HFFc6 (cell line): ENCODE measurements around the gene LRFN2. TPM values are rescaled to one million over a fixed set of nuclear protein-coding genes. Genes with fewer than 3 reads are reported as not detected.

ENCODE experiments used
- DNase-seq: peaks from one replicate; pipeline ENCODE4 v3.0.0-alpha.2; 2018
- H3K27ac Mint-ChIP-seq: 2 replicates; pipeline ENCODE4 v1.8.0; 2020; ENCODE audit warnings: mild to moderate bottlenecking, mixed read lengths
- H3K27me3 Mint-ChIP-seq: 2 replicates; pipeline ENCODE4 v1.8.0; 2021; ENCODE audit warnings: mild to moderate bottlenecking, moderate library complexity, mixed read lengths; ENCODE audit not compliant: insufficient read depth
- H3K36me3 Mint-ChIP-seq: 2 replicates; pipeline ENCODE4 v1.8.0; 2021; ENCODE audit warnings: low read depth, mixed read lengths
- H3K4me1 Mint-ChIP-seq: 2 replicates; pipeline ENCODE4 v1.8.0; 2020; ENCODE audit warnings: low read depth, mixed read lengths
- H3K4me3 Mint-ChIP-seq: 2 replicates; pipeline ENCODE4 v1.8.0; 2020; ENCODE audit warnings: mild to moderate bottlenecking, moderate library complexity, mixed read lengths
- H3K9me3 Mint-ChIP-seq: 2 replicates; pipeline ENCODE4 v1.8.0; 2020; ENCODE audit warnings: mild to moderate bottlenecking, mixed read lengths
- CTCF ChIP-seq: fragments of 200-600 bp; sonication (generic); IDR thresholded peaks from 2 replicates; pipeline ENCODE4 v1.5.0; 2021; ENCODE audit warnings: antibody characterized with exemption, mild to moderate bottlenecking
- total RNA-seq, 6 experiments: library from RNA; stranded (reverse); fragmentation: NEBNext Ultra II Directional; extraction: Animal tissue kit (Norgen Biotek cat#: 25700); gene quantifications; 2 replicates in 1 of 6; 3 replicates in 5 of 6; pipeline ENCODE4 v1.2.3, GENCODE V29; 2021

Gene LRFN2
- total RNA-seq, 6 experiments from 2014 or later = not detected

GRCh38 chr6:40378071-40378724, 209.0 kb downstream of the LRFN2 start:
- H3K36me3 Mint-ChIP-seq = no peaks in the 10 kb centered on the region; the same call in 1 of the 2 replicates
- TF ChIP-seq CTCF = no peak
- no peak overlapping the region for H3K4me3 Mint-ChIP-seq
- peaks cover 1% of the 10 kb centered on the region for H3K27me3 Mint-ChIP-seq
- no peak overlapping the region for H3K27ac Mint-ChIP-seq
- peaks cover 50% of the 10 kb centered on the region for H3K9me3 Mint-ChIP-seq
- no peaks in the 10 kb centered on the region for H3K4me1 Mint-ChIP-seq
- DNase-seq = no peak

DNA sequence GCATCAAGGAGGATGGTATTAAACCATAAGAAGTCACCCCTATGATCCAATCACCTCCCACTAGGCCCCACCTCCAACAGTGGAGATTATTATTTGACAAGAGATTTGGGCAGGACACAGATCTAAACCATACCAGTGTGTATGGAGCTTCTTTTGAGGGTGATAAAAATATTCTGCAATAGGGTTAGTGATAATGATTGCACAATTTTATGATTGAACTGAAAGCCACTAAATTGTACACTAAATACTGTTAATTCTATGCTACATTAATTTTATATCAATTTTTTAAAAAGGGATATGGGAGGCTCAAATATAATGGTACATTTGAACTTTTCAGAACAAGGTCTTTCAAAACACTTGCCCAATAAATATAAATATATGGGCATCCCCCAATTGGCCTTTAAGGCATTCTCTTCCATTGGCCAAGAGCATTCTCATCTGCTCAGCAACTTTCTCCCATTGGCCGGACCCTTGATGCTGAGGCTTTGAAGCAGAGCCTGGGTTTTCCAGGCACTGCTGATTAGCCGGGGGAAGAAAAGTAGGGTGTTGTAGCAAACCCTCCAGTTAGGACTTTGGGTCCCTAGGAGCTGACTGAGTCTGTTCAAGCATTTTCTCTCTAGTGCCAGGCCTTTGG, 209.9 kb downstream of the LRFN2 start:
- H3K27ac Mint-ChIP-seq = no peak overlapping the region
- peaks cover 1% of the 10 kb centered on the region for H3K27me3 Mint-ChIP-seq
- no peak overlapping the region for H3K4me3 Mint-ChIP-seq
- no peak for DNase-seq
- no peaks in the 10 kb centered on the region for H3K4me1 Mint-ChIP-seq
- peaks cover 41% of the 10 kb centered on the region for H3K9me3 Mint-ChIP-seq
- TF ChIP-seq CTCF = no peak
- H3K36me3 Mint-ChIP-seq = no peaks in the 10 kb centered on the region; the same call in 1 of the 2 replicates

GRCh38 chr6:40376113-40376650, 211.0 kb downstream of the LRFN2 start:
- Mint-ChIP-seq H3K36me3 (no peaks in the 10 kb centered on the region), H3K4me3 (no peak overlapping the region), H3K27me3 (peaks cover 1% of the 10 kb centered on the region), H3K9me3 (peaks cover 33% of the 10 kb centered on the region), H3K4me1 (no peaks in the 10 kb centered on the region), H3K27ac (no peak overlapping the region)
- no peak for DNase-seq
- no peak for TF ChIP-seq CTCF

- H3K9me3 Mint-ChIP-seq = peaks cover 12% of the 10 kb centered on the region
- no peaks in the 10 kb centered on the region for H3K4me1 Mint-ChIP-seq
- TF ChIP-seq CTCF = no peak
- DNase-seq = no peak
- H3K36me3 Mint-ChIP-seq = no peaks in the 10 kb centered on the region
- no peak overlapping the region for H3K27ac Mint-ChIP-seq
- no peaks in the 10 kb centered on the region; the same call in 1 of the 2 replicates for H3K27me3 Mint-ChIP-seq
- no peak overlapping the region for H3K4me3 Mint-ChIP-seq
Measured at GRCh38 chr6:40373267-40373666, 213.9 kb downstream of the LRFN2 start.

- H3K27me3 Mint-ChIP-seq = no peaks in the 10 kb centered on the region; the same call in 1 of the 2 replicates
- peaks cover 16% of the 10 kb centered on the region for H3K9me3 Mint-ChIP-seq
- no peak overlapping the region for H3K4me3 Mint-ChIP-seq
- no peak for TF ChIP-seq CTCF
- H3K36me3 Mint-ChIP-seq = no peaks in the 10 kb centered on the region
- H3K4me1 Mint-ChIP-seq = no peaks in the 10 kb centered on the region
- H3K27ac Mint-ChIP-seq = no peak overlapping the region
- no peak for DNase-seq
Measured at GRCh38 chr6:40371621-40372020, 215.5 kb downstream of the LRFN2 start.
